PC-3 (cell line): Measurements from ENCODE around the gene PLCB2. TPM values are rescaled to one million over a fixed set of nuclear protein-coding genes. Genes with fewer than 3 reads are reported as not detected.
A peak's percentile ranks its signal among the peaks of the same experiment; 100 is the strongest.

Experiments
- ATAC-seq: fragments of 200-7000 bp; cut with Tn5 transposase; 2 replicates; pipeline ENCODE4 v1.9.1; 2020; ENCODE audit warnings: mild to moderate bottlenecking, moderate library complexity
- BruUV-seq: library from RNA; stranded (reverse); fragments of 400-500 nt; replicated peaks from 2 replicates; lab custom pipeline; 2021; lab: Mats Ljungman, UMichigan
- CTCF ChIA-PET: fragments of 300-600 bp; sonication (Branson Sonifier 250); formaldehyde crosslinking; loops from one replicate; lab custom pipeline; 2022; ENCODE audit warnings: antibody characterized with exemption; lab: Charles Lee
- POLR2A ChIA-PET: fragments of 300-600 bp; sonication (Branson Sonifier 250); formaldehyde crosslinking; loops from one replicate; lab custom pipeline; 2022; ENCODE audit warnings: antibody characterized with exemption; ENCODE audit not compliant: unreplicated experiment; lab: Charles Lee
- DNase-seq: peaks from one replicate; pipeline ENCODE4 v3.0.0-alpha.2; 2015
- H2AFZ ChIP-seq: fragments of 300-600 bp; sonication (generic); 2 replicates; pipeline ENCODE4 v1.6.0; 2016; ENCODE audit warnings: antibody characterized with exemption, low read length
- H3F3A ChIP-seq: fragments of 300-600 bp; sonication (generic); one replicate; pipeline ENCODE4 v1.6.0; 2017; ENCODE audit warnings: antibody characterized with exemption, low read length, control low read depth, mild to moderate bottlenecking; ENCODE audit not compliant: unreplicated experiment
- H3K27ac ChIP-seq: fragments of 300-600 bp; sonication (generic); 2 replicates; pipeline ENCODE4 v1.5.1; 2016; ENCODE audit warnings: mild to moderate bottlenecking, low read length
- H3K27me3 ChIP-seq: fragments of 300-600 bp; sonication (generic); 2 replicates; pipeline ENCODE4 v1.6.1; 2016; ENCODE audit warnings: low read length, mixed read lengths
- H3K36me3 ChIP-seq: fragments of 300-600 bp; sonication (generic); 2 replicates; pipeline ENCODE4 v1.6.1; 2016; ENCODE audit warnings: low read depth, mixed run types, low read length, mixed read lengths
- H3K4me1 ChIP-seq: fragments of 300-600 bp; sonication (generic); 2 replicates; pipeline ENCODE4 v1.5.1; 2016; ENCODE audit warnings: low read length; ENCODE audit not compliant: insufficient read depth
- H3K4me2 ChIP-seq: fragments of 300-600 bp; sonication (generic); 2 replicates; pipeline ENCODE4 v1.6.0; 2016; ENCODE audit warnings: low read length
- H3K4me3 ChIP-seq: fragments of 300-600 bp; sonication (generic); 2 replicates; pipeline ENCODE4 v1.5.1; 2016; ENCODE audit warnings: mild to moderate bottlenecking, low read length, mixed read lengths
- H3K79me2 ChIP-seq: fragments of 300-600 bp; sonication (generic); 2 replicates; pipeline ENCODE4 v1.6.1; 2017; ENCODE audit warnings: low read length, mixed read lengths
- H3K9ac ChIP-seq: fragments of 300-600 bp; sonication (generic); 2 replicates; pipeline ENCODE4 v1.6.0; 2016; ENCODE audit warnings: mild to moderate bottlenecking, low read length
- H3K9me2 ChIP-seq: fragments of 300-600 bp; sonication (generic); replicated peaks from 2 replicates; pipeline ENCODE4 v1.6.1; 2016; ENCODE audit warnings: mixed run types, low read length, mixed read lengths
- H3K9me3 ChIP-seq: fragments of 300-600 bp; sonication (generic); 2 replicates; pipeline ENCODE4 v1.6.1; 2016; ENCODE audit warnings: low read length, mixed read lengths
- H4K20me1 ChIP-seq: fragments of 300-600 bp; sonication (generic); 2 replicates; pipeline ENCODE4 v1.6.1; 2016; ENCODE audit warnings: low read length, mixed read lengths
- EZH2 ChIP-seq: fragments of 300-600 bp; sonication (generic); IDR thresholded peaks from one replicate; pipeline ENCODE4 v1.6.1; 2017; ENCODE audit warnings: antibody characterized with exemption, mild to moderate bottlenecking, low read length; ENCODE audit not compliant: unreplicated experiment
- EZH2phosphoT487 ChIP-seq: fragments of 300-600 bp; sonication (generic); IDR thresholded peaks from 2 replicates; pipeline ENCODE4 v1.6.1; 2018; ENCODE audit warnings: mild to moderate bottlenecking, antibody characterized with exemption, low read length, borderline replicate concordance
- intact Hi-C: fragments of 100-400 bp; cut with micrococcal nuclease; formaldehyde crosslinking; loops from 2 replicates; pipeline ENCODE4 v1.9.0; 2023
- total RNA-seq: library from RNA; depleted of rRNA; stranded (reverse); fragments of >200 nt; gene quantifications from 2 replicates; pipeline ENCODE4 v1.2.3, GENCODE V29; 2014
- TF ChIP-seq, protein P1 (sequence below): fragments of 300-600 bp; sonication (generic); conservative IDR thresholded peaks from 2 replicates; pipeline ENCODE4 v1.5.1; 2017; ENCODE audit warnings: antibody characterized with exemption, low read depth, mild to moderate bottlenecking, low read length

PLCB2 gene
- total RNA-seq, 1 experiment from 2014 or later = 3.2 TPM

DNA sequence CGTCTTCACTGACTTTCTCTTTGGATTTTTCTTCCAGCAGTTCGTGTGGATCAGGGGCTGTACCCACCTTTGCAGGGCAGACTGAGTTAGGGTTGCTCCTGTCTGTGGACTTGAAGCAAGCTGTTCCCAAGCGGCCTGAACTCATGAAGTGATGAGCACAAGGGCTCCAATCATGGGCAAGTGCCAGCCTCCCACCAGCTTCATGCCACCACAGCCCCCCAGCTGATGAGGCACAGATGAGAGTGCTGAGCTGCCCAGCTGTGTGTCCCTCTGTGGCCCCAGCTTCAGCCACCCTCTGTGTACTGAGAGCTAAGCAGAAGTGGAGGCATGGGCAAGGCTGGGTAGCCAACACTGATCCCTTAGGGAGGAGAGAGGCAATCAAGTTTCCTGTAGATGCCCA lies 3.3 kb upstream of the PLCB2 start:
- Histone ChIP-seq H3K9ac (no peak overlapping the region), H4K20me1 (no peaks in the 10 kb centered on the region), H2AFZ (no peak overlapping the region), H3K36me3 (no peaks in the 10 kb centered on the region), H3F3A (no peaks in the 10 kb centered on the region), H3K9me3 (no peaks in the 10 kb centered on the region), H3K4me2 (no peak overlapping the region), H3K27ac (no peak overlapping the region), H3K4me3 (no peak overlapping the region), H3K4me1 (peaks cover 7% of the 10 kb centered on the region; the same call in 1 of the 2 replicates), H3K79me2 (no peaks in the 10 kb centered on the region), H3K9me2 (no peaks in the 10 kb centered on the region), H3K27me3 (no peaks in the 10 kb centered on the region)
- TF ChIP-seq EZH2phosphoT487 (no peak), EZH2 (no peak)
- TF ChIP-seq, protein P1, sequence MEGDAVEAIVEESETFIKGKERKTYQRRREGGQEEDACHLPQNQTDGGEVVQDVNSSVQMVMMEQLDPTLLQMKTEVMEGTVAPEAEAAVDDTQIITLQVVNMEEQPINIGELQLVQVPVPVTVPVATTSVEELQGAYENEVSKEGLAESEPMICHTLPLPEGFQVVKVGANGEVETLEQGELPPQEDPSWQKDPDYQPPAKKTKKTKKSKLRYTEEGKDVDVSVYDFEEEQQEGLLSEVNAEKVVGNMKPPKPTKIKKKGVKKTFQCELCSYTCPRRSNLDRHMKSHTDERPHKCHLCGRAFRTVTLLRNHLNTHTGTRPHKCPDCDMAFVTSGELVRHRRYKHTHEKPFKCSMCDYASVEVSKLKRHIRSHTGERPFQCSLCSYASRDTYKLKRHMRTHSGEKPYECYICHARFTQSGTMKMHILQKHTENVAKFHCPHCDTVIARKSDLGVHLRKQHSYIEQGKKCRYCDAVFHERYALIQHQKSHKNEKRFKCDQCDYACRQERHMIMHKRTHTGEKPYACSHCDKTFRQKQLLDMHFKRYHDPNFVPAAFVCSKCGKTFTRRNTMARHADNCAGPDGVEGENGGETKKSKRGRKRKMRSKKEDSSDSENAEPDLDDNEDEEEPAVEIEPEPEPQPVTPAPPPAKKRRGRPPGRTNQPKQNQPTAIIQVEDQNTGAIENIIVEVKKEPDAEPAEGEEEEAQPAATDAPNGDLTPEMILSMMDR = no peak
- ChIA-PET CTCF (interaction anchor here (0.5 kb wide), 1 partner anchor 37 kb away, joined by 3 read pairs; no protein-coding TSS in a partner anchor), POLR2A (no interaction called here)
- ATAC-seq (no peak), DNase-seq (no peak)
- intact Hi-C loops = loop anchor here (1.0 kb wide), 1 partner anchor 32 kb away; no protein-coding TSS in a partner anchor
- no TSS peak for BruUV-seq

GRCh38 chr15:40310001-40310959 lies 2.5 kb upstream of the PLCB2 start:
- Histone ChIP-seq H3K4me1 (peaks cover 7% of the 10 kb centered on the region; the same call in 1 of the 2 replicates), H3K9me3 (no peaks in the 10 kb centered on the region), H3K27me3 (no peaks in the 10 kb centered on the region), H3K27ac (no peak overlapping the region), H3K4me2 (no peak overlapping the region), H3K9me2 (no peaks in the 10 kb centered on the region), H3K79me2 (no peaks in the 10 kb centered on the region), H4K20me1 (no peaks in the 10 kb centered on the region), H3F3A (no peaks in the 10 kb centered on the region), H2AFZ (no peak overlapping the region), H3K9ac (no peak overlapping the region), H3K4me3 (no peak overlapping the region), H3K36me3 (no peaks in the 10 kb centered on the region)
- intact Hi-C loops = loop anchor here (1.0 kb wide), 1 partner anchor 31 kb away; no protein-coding TSS in a partner anchor
- ATAC-seq (peak; percentile 69), DNase-seq (peak; percentile 68)
- ChIA-PET POLR2A (interaction anchor here (0.6 kb wide), 1 partner anchor 31 kb away, joined by 4 read pairs; no protein-coding TSS in a partner anchor), CTCF (interaction anchor here (0.5 to 2.0 kb wide), 5 partner anchors 19 to 134 kb away, joined by 3 to 27 read pairs (median 3); no protein-coding TSS in a partner anchor)
- no peak for TF ChIP-seq EZH2
- TF ChIP-seq, protein P1 = peak; percentile 83
- no TSS peak for BruUV-seq
